Measurements from ENCODE around the gene AGBL4. TPM values are rescaled to one million over a fixed set of nuclear protein-coding genes. Genes with fewer than 3 reads are reported as not detected.

Gene AGBL4
- total RNA-seq, 1 donor from 2014 or later: 0.39 TPM

DNA sequence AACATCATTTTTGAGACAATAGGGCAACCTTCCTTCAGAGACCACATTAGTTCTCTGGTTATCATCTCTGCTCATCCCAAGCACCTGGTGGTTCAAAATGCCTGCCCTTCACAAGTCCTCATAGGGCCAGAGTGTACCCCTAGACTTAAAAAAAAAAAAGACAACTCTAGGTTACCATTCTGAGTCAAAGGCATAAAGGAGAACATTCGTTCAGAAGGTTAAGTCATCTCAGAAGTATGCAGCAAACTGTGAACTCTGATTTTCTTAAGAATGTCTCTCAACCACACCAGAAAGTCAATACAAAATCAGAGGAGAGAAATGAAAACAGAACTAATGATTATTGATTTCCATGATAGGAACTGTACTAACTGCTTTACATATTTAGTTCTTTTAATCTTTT lies 1237.9 kb downstream of the AGBL4 start:
- H3K27me3 Mint-ChIP-seq: peaks cover 5% of the 10 kb centered on the region

DNA sequence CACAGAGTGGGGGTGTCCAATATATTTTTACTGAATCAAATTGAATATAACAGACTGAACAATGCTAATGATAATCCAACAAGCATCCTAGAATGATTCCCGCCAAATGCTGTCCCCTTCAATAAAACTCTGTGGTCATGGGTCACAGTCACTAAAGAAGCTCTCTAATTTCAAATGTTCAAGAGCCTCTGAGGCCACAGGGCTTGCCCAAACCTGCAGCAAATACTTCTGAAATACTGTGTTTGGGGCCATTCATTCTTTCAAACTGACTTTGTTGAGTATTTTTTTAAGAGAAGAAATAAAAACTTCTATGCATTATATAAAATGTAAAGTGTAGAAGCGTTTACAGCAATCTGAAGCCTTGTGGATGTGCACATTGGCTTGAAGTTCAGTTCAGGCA lies 1239.5 kb downstream of the AGBL4 start:
- TF ChIP-seq, protein P1, sequence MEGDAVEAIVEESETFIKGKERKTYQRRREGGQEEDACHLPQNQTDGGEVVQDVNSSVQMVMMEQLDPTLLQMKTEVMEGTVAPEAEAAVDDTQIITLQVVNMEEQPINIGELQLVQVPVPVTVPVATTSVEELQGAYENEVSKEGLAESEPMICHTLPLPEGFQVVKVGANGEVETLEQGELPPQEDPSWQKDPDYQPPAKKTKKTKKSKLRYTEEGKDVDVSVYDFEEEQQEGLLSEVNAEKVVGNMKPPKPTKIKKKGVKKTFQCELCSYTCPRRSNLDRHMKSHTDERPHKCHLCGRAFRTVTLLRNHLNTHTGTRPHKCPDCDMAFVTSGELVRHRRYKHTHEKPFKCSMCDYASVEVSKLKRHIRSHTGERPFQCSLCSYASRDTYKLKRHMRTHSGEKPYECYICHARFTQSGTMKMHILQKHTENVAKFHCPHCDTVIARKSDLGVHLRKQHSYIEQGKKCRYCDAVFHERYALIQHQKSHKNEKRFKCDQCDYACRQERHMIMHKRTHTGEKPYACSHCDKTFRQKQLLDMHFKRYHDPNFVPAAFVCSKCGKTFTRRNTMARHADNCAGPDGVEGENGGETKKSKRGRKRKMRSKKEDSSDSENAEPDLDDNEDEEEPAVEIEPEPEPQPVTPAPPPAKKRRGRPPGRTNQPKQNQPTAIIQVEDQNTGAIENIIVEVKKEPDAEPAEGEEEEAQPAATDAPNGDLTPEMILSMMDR (conservative IDR thresholded peaks at IDR 0.05): no peak
- no peak overlapping the region for H3K27ac Mint-ChIP-seq
- H3K4me3 Mint-ChIP-seq: no peak overlapping the region
- H3K4me1 Mint-ChIP-seq (ENCODE audit: unreplicated experiment): no peaks in the 10 kb centered on the region
- DNase-seq (ENCODE audit: extremely low spot score, unreplicated experiment): no peak
- H3K27me3 Mint-ChIP-seq: peaks cover 12% of the 10 kb centered on the region
- H3K9me3 Mint-ChIP-seq: no peaks in the 10 kb centered on the region
- no peaks in the 10 kb centered on the region for H3K36me3 Mint-ChIP-seq

More for the DNA sequence above, 1237.9 kb downstream of the AGBL4 start:
- H3K36me3 Mint-ChIP-seq: no peaks in the 10 kb centered on the region
- peaks cover 4% of the 10 kb centered on the region for H3K9me3 Mint-ChIP-seq
- H3K4me3 Mint-ChIP-seq: no peak overlapping the region
- TF ChIP-seq, protein P1 (conservative IDR thresholded peaks at IDR 0.05): no peak
- no peak overlapping the region for H3K27ac Mint-ChIP-seq
- peaks cover 5% of the 10 kb centered on the region for H3K4me1 Mint-ChIP-seq (ENCODE audit: unreplicated experiment)
- DNase-seq (ENCODE audit: extremely low spot score, unreplicated experiment): no peak

DNA sequence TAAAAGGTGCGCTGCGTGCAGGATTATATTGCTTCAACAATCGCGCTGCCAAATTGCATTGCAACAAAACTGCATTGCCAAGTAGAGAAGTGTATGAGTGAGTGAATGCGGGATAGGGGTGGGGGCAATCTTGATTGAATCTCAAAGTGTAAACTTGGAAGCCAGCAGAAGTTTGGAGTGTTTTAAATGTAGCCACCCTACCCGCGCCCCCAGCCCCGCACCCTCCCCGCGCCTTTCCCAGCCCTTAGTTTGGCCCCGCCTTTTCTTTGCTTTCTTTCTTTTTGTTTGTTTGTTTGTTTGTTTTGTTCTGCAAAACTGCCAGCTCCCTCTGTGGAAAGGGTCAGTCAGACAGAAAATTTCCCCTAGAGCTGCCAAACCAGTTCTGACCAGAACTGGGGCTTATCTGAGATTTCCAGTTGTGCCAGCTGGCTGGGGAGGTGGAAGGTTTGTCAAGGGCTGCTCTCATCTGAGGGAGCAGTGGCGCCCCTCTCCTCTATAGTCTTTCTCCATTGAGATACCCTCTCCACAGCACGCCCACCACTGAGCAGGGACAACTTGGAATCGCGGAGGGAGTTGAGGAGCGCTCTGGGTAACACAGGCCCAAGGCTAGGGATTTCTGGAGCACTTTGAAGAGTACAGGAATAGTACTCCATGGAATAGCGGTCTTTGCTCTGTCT lies 1246.4 kb downstream of the AGBL4 start:
- peak overlapping the region; percentile 62 for H3K27ac Mint-ChIP-seq
- no peaks in the 10 kb centered on the region for H3K9me3 Mint-ChIP-seq
- H3K36me3 Mint-ChIP-seq: peaks cover under 1% of the 10 kb centered on the region
- peaks cover 11% of the 10 kb centered on the region for H3K4me1 Mint-ChIP-seq (ENCODE audit: unreplicated experiment)
- peak overlapping the region; percentile 89 for H3K4me3 Mint-ChIP-seq
- DNase-seq (ENCODE audit: extremely low spot score, unreplicated experiment): no peak
- H3K27me3 Mint-ChIP-seq: peaks cover 21% of the 10 kb centered on the region
- TF ChIP-seq, protein P1 (conservative IDR thresholded peaks at IDR 0.05): no peak

- Mint-ChIP-seq H3K27ac (peak within 1 kb of the TSS; percentile 62), H3K4me1 (ENCODE audit: unreplicated experiment) (peaks cover 16% of the 10 kb centered on the region), H3K9me3 (no peaks in the 10 kb centered on the region), H3K27me3 (peaks cover 23% of the 10 kb centered on the region), H3K4me3 (peak within 1 kb of the TSS; percentile 93), H3K36me3 (peaks cover 6% of the 10 kb centered on the region)
- DNase-seq (ENCODE audit: extremely low spot score, unreplicated experiment): peak; percentile 71
- TF ChIP-seq, protein P1 (conservative IDR thresholded peaks at IDR 0.05): no peak
These were observed 1247.1 kb downstream of the AGBL4 start, which contains the start of gene BEND5 for GRCh38 chr1:48776393-48777218. Gene BEND5, minus strand, starts transcription at chr1:48776891. Its CDS starts 60 bp downstream, at chr1:48776831.

GRCh38 chr1:48775831-48776392 lies 1247.8 kb downstream of the AGBL4 start:
- Mint-ChIP-seq H3K27ac (peak overlapping the region; percentile 44), H3K9me3 (no peaks in the 10 kb centered on the region), H3K36me3 (peaks cover 6% of the 10 kb centered on the region), H3K4me3 (peak overlapping the region; percentile 93), H3K27me3 (peaks cover 19% of the 10 kb centered on the region), H3K4me1 (ENCODE audit: unreplicated experiment) (peaks cover 16% of the 10 kb centered on the region)
- no peak for DNase-seq (ENCODE audit: extremely low spot score, unreplicated experiment)
- TF ChIP-seq, protein P1 (conservative IDR thresholded peaks at IDR 0.05): no peak
